Measurements from ENCODE around the gene MALL.
"Not testable (repeated sequence)": the region's sequence is repeated elsewhere in the genome, so short reads cannot be mapped to it uniquely, and the experiment has no call there.

GRCh38 chr2:110060550-110060949 is 55.1 kb downstream of the MALL start:
- TF ChIP-seq CTCF (IDR thresholded peaks at IDR 0.05; ENCODE audit: low read length); EZH2 (IDR thresholded peaks at IDR 0.05; ENCODE audit: borderline replicate concordance, low read length): not testable (repeated sequence)

Data from OCI-LY1 (cell line).